Measurements from ENCODE around the gene TMEM169. TPM values are rescaled to one million over a fixed set of nuclear protein-coding genes. Genes with fewer than 3 reads are reported as not detected.

TMEM169 gene
- total and polyA plus RNA-seq, 4 donors: 0.42 to 1.9 (median 0.80) TPM

- Histone ChIP-seq H3K27ac (ENCODE audit: low read depth in 1 of 2, low read length in 2 of 2) (no peak overlapping the region), H3K27me3 (ENCODE audit: control insufficient read depth in 4 of 4, insufficient read depth in 4 of 4, low read length in 3 of 4) (no peaks in the 10 kb centered on the region), H3K9me3 (ENCODE audit: control insufficient read depth in 4 of 4, low read length in 3 of 4) (no peaks in the 10 kb centered on the region), H3K4me1 (ENCODE audit: control insufficient read depth in 4 of 4, insufficient read depth in 4 of 4, low read length in 3 of 4) (peaks cover 0 to 3% (median under 1%) of the 10 kb centered on the region in 4 donors), H3K36me3 (ENCODE audit: control insufficient read depth in 4 of 4, insufficient read depth in 3 of 4, low read depth in 1 of 4, low read length in 3 of 4) (peaks cover 12 to 72% (median 53%) of the 10 kb centered on the region in 4 donors), H3K9ac (ENCODE audit: low read depth in 1 of 2, low read length in 2 of 2) (no peak overlapping the region), H3K4me3 (ENCODE audit: low read depth in 1 of 3, low read length in 3 of 3) (no peak overlapping the region)
- no peak for DNase-seq (ENCODE audit: low spot score)
- TF ChIP-seq CTCF (IDR thresholded peaks at IDR 0.05; ENCODE audit: low read depth, low read length, missing input control) (no peak), FOXA1 (IDR thresholded peaks at IDR 0.05) (no peak), EGR1 (IDR thresholded peaks at IDR 0.05; ENCODE audit: low read depth in 2 of 2) (no peak), YY1 (IDR thresholded peaks at IDR 0.05) (no peak), HNF4G (IDR thresholded peaks at IDR 0.05) (no peak), ZBTB33 (IDR thresholded peaks at IDR 0.05) (no peak), ATF3 (IDR thresholded peaks at IDR 0.05) (no peak), SP1 (IDR thresholded peaks at IDR 0.05) (no peak), TAF1 (conservative IDR thresholded peaks at IDR 0.05) (no peak), HNF4A (conservative IDR thresholded peaks at IDR 0.05) (no peak), RXRA (IDR thresholded peaks at IDR 0.05) (no peak), MAX (IDR thresholded peaks at IDR 0.05) (no peak), REST (IDR thresholded peaks at IDR 0.05) (no peak), GABPA (IDR thresholded peaks at IDR 0.05 in 1 of 2, conservative IDR thresholded peaks at IDR 0.05 in 1 of 2) (no peak), NR2F2 (IDR thresholded peaks at IDR 0.05) (no peak), RAD21 (IDR thresholded peaks at IDR 0.05) (no peak), JUND (IDR thresholded peaks at IDR 0.05) (no peak), FOXA2 (IDR thresholded peaks at IDR 0.05) (no peak)
- WGBS: 94% methylated on average over 3 of the region's 3 CpGs
Observed at GRCh38 chr2:216039918-216040317, 41.8 kb upstream of the TMEM169 start.
